Measurements from ENCODE around the gene ATP11B.

Gene ATP11B

GRCh38 chr3:182765287-182765686 lies 28.0 kb upstream of the ATP11B start:
- no peak for DNase-seq (ENCODE audit: low read depth, low spot score)
- no peak overlapping the region for H3K4me3 ChIP-seq (ENCODE audit: low read depth, low read length)
- in situ Hi-C loops (cut with HindIII; ENCODE audit: low sequenced_read_pairs), result no loop called here
- TF ChIP-seq, protein P1, sequence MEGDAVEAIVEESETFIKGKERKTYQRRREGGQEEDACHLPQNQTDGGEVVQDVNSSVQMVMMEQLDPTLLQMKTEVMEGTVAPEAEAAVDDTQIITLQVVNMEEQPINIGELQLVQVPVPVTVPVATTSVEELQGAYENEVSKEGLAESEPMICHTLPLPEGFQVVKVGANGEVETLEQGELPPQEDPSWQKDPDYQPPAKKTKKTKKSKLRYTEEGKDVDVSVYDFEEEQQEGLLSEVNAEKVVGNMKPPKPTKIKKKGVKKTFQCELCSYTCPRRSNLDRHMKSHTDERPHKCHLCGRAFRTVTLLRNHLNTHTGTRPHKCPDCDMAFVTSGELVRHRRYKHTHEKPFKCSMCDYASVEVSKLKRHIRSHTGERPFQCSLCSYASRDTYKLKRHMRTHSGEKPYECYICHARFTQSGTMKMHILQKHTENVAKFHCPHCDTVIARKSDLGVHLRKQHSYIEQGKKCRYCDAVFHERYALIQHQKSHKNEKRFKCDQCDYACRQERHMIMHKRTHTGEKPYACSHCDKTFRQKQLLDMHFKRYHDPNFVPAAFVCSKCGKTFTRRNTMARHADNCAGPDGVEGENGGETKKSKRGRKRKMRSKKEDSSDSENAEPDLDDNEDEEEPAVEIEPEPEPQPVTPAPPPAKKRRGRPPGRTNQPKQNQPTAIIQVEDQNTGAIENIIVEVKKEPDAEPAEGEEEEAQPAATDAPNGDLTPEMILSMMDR (IDR thresholded peaks at IDR 0.05; ENCODE audit: low read depth, low read length), result no peak

GRCh38 chr3:182766099-182766498 lies 27.2 kb upstream of the ATP11B start:
- TF ChIP-seq, protein P1 (IDR thresholded peaks at IDR 0.05; ENCODE audit: low read depth, low read length), result no peak
- H3K4me3 ChIP-seq (ENCODE audit: low read depth, low read length), result no peak overlapping the region
- no peak for DNase-seq (ENCODE audit: low read depth, low spot score)
- in situ Hi-C loops (cut with HindIII; ENCODE audit: low sequenced_read_pairs), result no loop called here

- in situ Hi-C loops (cut with HindIII; ENCODE audit: low sequenced_read_pairs), result no loop called here
- H3K4me3 ChIP-seq (ENCODE audit: low read depth, low read length), result no peak overlapping the region
- no peak for DNase-seq (ENCODE audit: low read depth, low spot score)
- TF ChIP-seq, protein P1 (IDR thresholded peaks at IDR 0.05; ENCODE audit: low read depth, low read length), result no peak
These were observed 24.9 kb upstream of the ATP11B start for GRCh38 chr3:182768413-182768812.

GRCh38 chr3:182769673-182770072 lies 23.6 kb upstream of the ATP11B start:
- TF ChIP-seq, protein P1 (IDR thresholded peaks at IDR 0.05; ENCODE audit: low read depth, low read length), result no peak
- no peak overlapping the region for H3K4me3 ChIP-seq (ENCODE audit: low read depth, low read length)
- in situ Hi-C loops (cut with HindIII; ENCODE audit: low sequenced_read_pairs), result no loop called here
- DNase-seq (ENCODE audit: low read depth, low spot score), result no peak

DNA sequence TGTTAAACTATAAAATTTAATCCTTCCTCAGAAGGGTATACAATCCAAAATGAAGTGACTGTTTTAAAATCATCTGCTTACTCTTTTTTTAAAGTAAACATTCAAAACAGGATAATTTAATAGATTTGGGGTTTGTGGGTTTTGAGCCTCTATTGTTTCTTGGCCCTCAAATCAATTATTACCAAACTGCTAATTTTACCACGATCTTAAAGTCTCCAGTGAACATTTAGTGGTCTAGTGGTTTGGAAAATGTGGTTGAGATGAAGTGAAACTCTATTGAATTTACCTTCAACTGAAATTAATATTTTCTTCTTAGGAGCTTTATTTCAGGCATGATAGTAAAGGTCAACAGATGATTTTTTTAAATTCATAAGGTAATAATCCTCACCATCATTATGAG lies 11.2 kb upstream of the ATP11B start:
- no peak overlapping the region for H3K4me3 ChIP-seq (ENCODE audit: low read depth, low read length)
- DNase-seq (ENCODE audit: low read depth, low spot score), result no peak
- TF ChIP-seq, protein P1 (IDR thresholded peaks at IDR 0.05; ENCODE audit: low read depth, low read length), result no peak
- in situ Hi-C loops (cut with HindIII; ENCODE audit: low sequenced_read_pairs), result no loop called here

- TF ChIP-seq, protein P1 (IDR thresholded peaks at IDR 0.05; ENCODE audit: low read depth, low read length), result no peak
- no peak overlapping the region for H3K4me3 ChIP-seq (ENCODE audit: low read depth, low read length)
- no peak for DNase-seq (ENCODE audit: low read depth, low spot score)
- in situ Hi-C loops (cut with HindIII; ENCODE audit: low sequenced_read_pairs), result no loop called here
These were observed 10.2 kb upstream of the ATP11B start for GRCh38 chr3:182783106-182783505.

- TF ChIP-seq, protein P1 (IDR thresholded peaks at IDR 0.05; ENCODE audit: low read depth, low read length), result no peak
- no peak for DNase-seq (ENCODE audit: low read depth, low spot score)
- H3K4me3 ChIP-seq (ENCODE audit: low read depth, low read length), result no peak overlapping the region
- in situ Hi-C loops (cut with HindIII; ENCODE audit: low sequenced_read_pairs), result no loop called here
These were observed 8.8 kb upstream of the ATP11B start for GRCh38 chr3:182784542-182784941.

Measured in astrocyte of the spinal cord (primary cell).